Measurements from ENCODE around the gene SINHCAF. TPM values are rescaled to one million over a fixed set of nuclear protein-coding genes. Genes with fewer than 3 reads are reported as not detected.

The SINHCAF gene
- total and polyA plus RNA-seq, 2 of the 8 experiments (the other 6 are each of a cell fraction or from before 2014, with no cell fraction given) = 138 to 576 TPM

- DNase-seq (ENCODE audit: low read depth in 1 of 2, low spot score in 2 of 2) = no peak
- Histone ChIP-seq H3K27ac (ENCODE audit: low read depth, low read length) (no peak overlapping the region), H3K4me3 (ENCODE audit: extremely low read depth in 1 of 4, insufficient read depth in 2 of 4, low read depth in 3 of 4, low read length in 4 of 4) (no peak overlapping the region)
These were observed 37.6 kb downstream of the SINHCAF start for GRCh38 chr12:31288381-31288780.

More at GRCh38 chr12:31288381-31288780, 37.6 kb downstream of the SINHCAF start:
- H2BK5ac ChIP-seq (ENCODE audit: low read depth, low read length) = peak overlapping the region; percentile 41
- H4K8ac ChIP-seq (ENCODE audit: extremely low read depth, insufficient read depth, low read length) = no peak overlapping the region
- H3K14ac ChIP-seq (ENCODE audit: insufficient read length) = no peak overlapping the region
- H4K5ac ChIP-seq (ENCODE audit: insufficient read length, low read depth, low read length) = no peak overlapping the region
- no peak overlapping the region for H3K9ac ChIP-seq (replicated peaks in 1 of 4; ENCODE audit: extremely low read depth in 1 of 4, low read depth in 3 of 4, low read length in 3 of 4)
- H3K56ac ChIP-seq (replicated peaks; ENCODE audit: insufficient read length, low read depth, low read length) = no peak overlapping the region
- H3K36me3 ChIP-seq (ENCODE audit: control insufficient read depth in 2 of 4, insufficient read depth in 4 of 4, low read length in 3 of 4) = peaks cover 31 to 89% (median 74%) of the 10 kb centered on the region in 4 experiments
- no peak overlapping the region for H2BK12ac ChIP-seq (ENCODE audit: low read depth, low read length)
- no peak overlapping the region for H4K91ac ChIP-seq (replicated peaks; ENCODE audit: insufficient read length, low read length)
- no peak overlapping the region for H3K4me2 ChIP-seq (ENCODE audit: insufficient read depth in 1 of 2, low read depth in 2 of 2, low read length in 2 of 2)
- H2BK15ac ChIP-seq (ENCODE audit: low read length) = no peak overlapping the region
- POLR2A ChIA-PET (ENCODE audit: partially characterized antibody) = interaction anchor here (1.0 to 1.6 kb wide), 2 partner anchors 9 to 97 kb away, joined by 3 to 6 read pairs; no protein-coding TSS in a partner anchor
- peaks cover 0 to 3% (median 0%) of the 10 kb centered on the region in 4 experiments; a peak in 2 of 7 replicates for H3K4me1 ChIP-seq (replicated peaks in 1 of 4; ENCODE audit: control insufficient read depth in 3 of 4, insufficient read depth in 4 of 4, low read length in 3 of 4)
- FAIRE-seq = no peak
- no peak overlapping the region for H2AK5ac ChIP-seq (ENCODE audit: low read depth, low read length)
- no peak overlapping the region for H2AFZ ChIP-seq (ENCODE audit: low read length)
- no peak overlapping the region for H2BK120ac ChIP-seq (replicated peaks; ENCODE audit: low read depth, low read length)
- H3K18ac ChIP-seq (ENCODE audit: extremely low read depth, low read length) = no peak overlapping the region
- 100% methylated on average over 1 of the region's 2 CpGs; no CpG with 5 or more reads in 1 of the 2 experiments for WGBS, 2 experiments (ENCODE audit: extremely low coverage in 1 of 2, insufficient coverage in 1 of 2, insufficient read length in 1 of 2, insufficient replicate concordance in 2 of 2, low coverage in 1 of 2, low lambda C conversion rate in 2 of 2, missing lambda C conversion rate in 1 of 2)
- CTCF ChIA-PET (ENCODE audit: partially characterized antibody) = no interaction called here
- H3K27me3 ChIP-seq (replicated peaks in 1 of 4; ENCODE audit: control insufficient read depth in 3 of 4, extremely low read depth in 1 of 4, insufficient read depth in 3 of 4, low read length in 3 of 4) = no peaks in the 10 kb centered on the region
- no peaks in the 10 kb centered on the region for H3K9me3 ChIP-seq (ENCODE audit: insufficient read depth in 2 of 2, low read depth in 1 of 2, low read length in 1 of 2)
- TF ChIP-seq E2F6 (IDR thresholded peaks at IDR 0.05) = no peak
- TF ChIP-seq POLR2A (IDR thresholded peaks at IDR 0.05; ENCODE audit: control extremely low read depth in 1 of 2, low read depth in 2 of 2, low read length in 2 of 2) = peak in 1 of 2 experiments; percentile 26; a peak in 1 of 3 replicates
- no peak overlapping the region for H2BK20ac ChIP-seq (ENCODE audit: low read length)
- 0 out of 2 replicates have a peak, but pooled peaks cover 3% of the 10 kb centered on the region for H3K79me1 ChIP-seq (ENCODE audit: low read depth, low read length)
- H3K23me2 ChIP-seq (ENCODE audit: low read depth, low read length) = no peaks in the 10 kb centered on the region; the same call in 1 of the 2 replicates
- no peak overlapping the region for H3K4ac ChIP-seq (replicated peaks; ENCODE audit: insufficient read length, low read depth, low read length)
- H4K20me1 ChIP-seq (replicated peaks in 1 of 2; ENCODE audit: control insufficient read depth in 1 of 2, insufficient read depth in 2 of 2, low read length in 2 of 2) = peaks cover 11 to 12% of the 10 kb centered on the region in 2 experiments
- no peak overlapping the region for H3K23ac ChIP-seq (ENCODE audit: insufficient read length)
- H3K79me2 ChIP-seq (ENCODE audit: control insufficient read depth in 1 of 2, insufficient read depth in 2 of 2, low read length in 2 of 2) = peaks cover 0 to 81% of the 10 kb centered on the region in 2 experiments; a peak in 3 of 4 replicates
